ENCODE results near the gene MS4A5.
A peak's percentile ranks its signal among the peaks of the same experiment; 100 is the strongest.

MS4A5 gene

DNA sequence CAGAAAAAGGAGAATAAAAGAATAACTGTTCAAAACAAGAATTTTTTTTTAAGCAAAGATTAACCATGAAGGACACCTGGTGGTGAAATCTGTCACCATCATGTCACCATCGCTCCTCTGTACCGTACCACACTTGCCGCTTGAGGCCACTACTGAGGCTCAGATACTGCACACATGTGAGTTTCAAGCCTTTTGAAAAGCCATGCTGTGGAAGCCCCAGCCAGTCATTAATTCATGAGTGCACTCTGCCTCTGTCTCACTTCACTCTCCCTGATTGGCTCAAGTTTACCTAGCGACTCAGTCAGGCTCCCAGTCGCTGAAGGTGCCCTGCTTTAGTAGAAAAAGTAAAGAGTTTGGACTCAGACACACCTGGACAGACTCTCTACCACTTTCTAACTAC lies 56.6 kb downstream of the MS4A5 start:
- DNase-seq, result peak; percentile 19

DNA sequence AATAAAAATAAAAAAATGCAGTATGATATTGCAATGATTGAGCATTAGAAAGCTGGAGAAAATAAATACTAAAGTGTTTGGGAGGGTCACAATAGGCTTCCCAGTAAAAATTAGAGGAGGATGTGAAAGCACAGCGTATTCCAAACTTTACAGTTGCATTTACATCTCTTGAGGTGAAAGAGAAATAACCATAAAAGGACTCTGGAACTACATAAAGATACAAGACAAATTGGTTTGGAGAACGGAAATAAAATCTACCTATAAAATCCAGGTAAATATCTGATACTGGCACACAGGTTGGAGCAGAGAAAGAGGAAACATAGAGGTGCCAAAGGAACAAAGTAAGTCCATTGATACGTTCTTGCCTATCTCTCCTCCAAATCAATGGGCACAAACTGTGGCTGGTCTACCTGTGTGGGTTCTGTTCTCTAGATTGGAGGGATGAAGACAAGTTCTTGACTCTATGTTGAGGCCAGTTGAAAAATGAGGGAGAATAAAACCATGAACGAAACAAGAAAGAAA lies 63.2 kb downstream of the MS4A5 start, which contains the start of gene MS4A12:
MS4A12 (plus strand) TSS at position 291 of the 522 bp plus-strand sequence. CDS start 4,541 bp downstream, outside the sequence.
- no peak for DNase-seq

DNA sequence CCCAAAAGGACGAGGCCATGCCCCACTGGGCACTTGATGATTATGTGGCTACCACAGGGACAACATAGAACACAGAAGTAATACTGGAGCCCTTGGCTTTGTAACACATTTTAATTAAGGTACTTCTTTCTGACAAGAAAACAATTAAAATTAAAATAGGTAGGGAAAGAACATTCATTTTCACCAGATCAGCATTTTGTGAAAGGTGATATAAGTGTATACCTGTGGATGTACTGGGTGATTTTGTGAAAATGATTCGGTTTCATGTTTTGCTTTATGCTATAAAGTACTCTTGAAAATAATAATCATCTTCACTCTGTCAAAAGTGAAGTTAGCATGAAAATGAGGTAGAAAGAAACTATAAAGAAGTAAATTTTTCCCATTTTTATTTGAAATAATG lies 64.1 kb downstream of the MS4A5 start:
- no peak for DNase-seq
